Adipose tissue (tissue), 3 donors: Measurements from ENCODE around the gene MTFR1L. TPM values are rescaled to one million over a fixed set of nuclear protein-coding genes. Genes with fewer than 3 reads are reported as not detected.
A peak's percentile ranks its signal among the peaks of the same experiment; 100 is the strongest.

Experiments
- H3K27ac ChIP-seq: one replicate; pipeline ENCODE4 v1.5.1; 2013; ENCODE audit warnings: low read depth, low read length
- WGBS, 3 donors: extraction: QIAGEN DNeasy Blood & Tissue Kit; methylation state at CpG; one replicate each; pipeline ENCODE4 v1.1.7; 2013; 5-methylcytosine and 5-hydroxymethylcytosine counted together
- polyA plus RNA-seq, 3 donors: library from polyadenylated mRNA; stranded (reverse); fragments of 200-250 nt; gene quantifications; one replicate each; pipeline ENCODE4 v1.2.3, GENCODE V29; 2013
- donor health status: healthy with polysubstance abuse.
- donor health status: Bipolar disorder and iron deficiency.
- donor health status: healthy.

The MTFR1L gene
- polyA plus RNA-seq, 3 donors, result 28.7 to 52.7 (median 49.7) TPM

GRCh38 chr1:25786887-25787759 is 32.6 kb upstream of the MTFR1L start:
- WGBS, 3 donors, result 66 to 86% (median 73%) methylated on average over 11 of the region's 11 CpGs
- H3K27ac ChIP-seq, result no peak overlapping the region

- 85 to 90% (median 89%) methylated on average over 5 of the region's 5 CpGs for WGBS, 3 donors
- no peak overlapping the region for H3K27ac ChIP-seq
Measured at GRCh38 chr1:25787760-25788166, 32.0 kb upstream of the MTFR1L start.

GRCh38 chr1:25790472-25790871 is 29.3 kb upstream of the MTFR1L start:
- no peak overlapping the region for H3K27ac ChIP-seq
- WGBS, 3 donors, result 87 to 89% (median 89%) methylated on average over 6 of the region's 6 CpGs

- no peak overlapping the region for H3K27ac ChIP-seq
- 53 to 66% (median 63%) methylated on average over 4 of the region's 4 CpGs for WGBS, 3 donors
Measured at GRCh38 chr1:25792115-25792514, 27.6 kb upstream of the MTFR1L start.

- WGBS, 3 donors, result 64 to 79% (median 70%) methylated on average over 7 of the region's 7 CpGs
- no peak overlapping the region for H3K27ac ChIP-seq
Measured at GRCh38 chr1:25793585-25794170, 26.1 kb upstream of the MTFR1L start.

- H3K27ac ChIP-seq, result no peak overlapping the region
- 55 to 69% (median 67%) methylated on average over 8 of the region's 8 CpGs for WGBS, 3 donors
Measured at GRCh38 chr1:25794325-25794724, 25.4 kb upstream of the MTFR1L start.

- H3K27ac ChIP-seq, result no peak overlapping the region
- 86 to 89% (median 88%) methylated on average over 2 of the region's 2 CpGs for WGBS, 3 donors
Measured at GRCh38 chr1:25795211-25795610, 24.5 kb upstream of the MTFR1L start.

- 61 to 75% (median 71%) methylated on average over 22 of the region's 22 CpGs for WGBS, 3 donors
Measured at GRCh38 chr1:25795946-25796810, 23.6 kb upstream of the MTFR1L start.

GRCh38 chr1:25796811-25797458 is 22.8 kb upstream of the MTFR1L start:
- H3K27ac ChIP-seq, result no peak overlapping the region
- 7 to 13% (median 11%) methylated on average over 6 to 19 of the region's 19 CpGs for WGBS, 3 donors

More at GRCh38 chr1:25795946-25796810, 23.6 kb upstream of the MTFR1L start:
- H3K27ac ChIP-seq, result no peak overlapping the region

GRCh38 chr1:25797939-25798338 is 21.8 kb upstream of the MTFR1L start:
- H3K27ac ChIP-seq, result no peak overlapping the region
- WGBS, 3 donors, result 55 to 86% (median 86%) methylated on average over 8 of the region's 8 CpGs

- no peak overlapping the region for H3K27ac ChIP-seq
- 77 to 83% (median 81%) methylated on average over 8 of the region's 8 CpGs for WGBS, 3 donors
Measured at GRCh38 chr1:25798666-25799351, 20.9 kb upstream of the MTFR1L start.

GRCh38 chr1:25799352-25799934 is 20.3 kb upstream of the MTFR1L start:
- WGBS, 3 donors, result 27 to 39% (median 27%) methylated on average over 12 of the region's 12 CpGs

GRCh38 chr1:25799935-25800702 is 19.6 kb upstream of the MTFR1L start, which contains the start of gene SELENON:
Gene SELENON (plus strand): TSS chr1:25800193. CDS start chr1:25800231, 38 bp downstream.
- H3K27ac ChIP-seq, result peak within 1 kb of the TSS; percentile 60
- 0 to 1% (median 1%) methylated on average over 26 to 90 of the region's 91 CpGs for WGBS, 3 donors

More at GRCh38 chr1:25799352-25799934, 20.3 kb upstream of the MTFR1L start:
- H3K27ac ChIP-seq, result peak overlapping the region; percentile 60

GRCh38 chr1:25800703-25801377 is 18.9 kb upstream of the MTFR1L start:
- WGBS, 3 donors, result 54 to 56% (median 54%) methylated on average over 14 to 15 of the region's 15 CpGs

GRCh38 chr1:25802915-25803314 is 16.8 kb upstream of the MTFR1L start:
- H3K27ac ChIP-seq, result no peak overlapping the region
- WGBS, 3 donors, result 60 to 82% (median 63%) methylated on average over 6 of the region's 6 CpGs

More at GRCh38 chr1:25800703-25801377, 18.9 kb upstream of the MTFR1L start:
- H3K27ac ChIP-seq, result peak overlapping the region; percentile 26

GRCh38 chr1:25803368-25803767 is 16.4 kb upstream of the MTFR1L start:
- H3K27ac ChIP-seq, result no peak overlapping the region
- WGBS, 3 donors, result 95 to 100% (median 100%) methylated on average over 1 of the region's 1 CpG
